ENCODE data around the gene RIC3.

The RIC3 gene

DNA sequence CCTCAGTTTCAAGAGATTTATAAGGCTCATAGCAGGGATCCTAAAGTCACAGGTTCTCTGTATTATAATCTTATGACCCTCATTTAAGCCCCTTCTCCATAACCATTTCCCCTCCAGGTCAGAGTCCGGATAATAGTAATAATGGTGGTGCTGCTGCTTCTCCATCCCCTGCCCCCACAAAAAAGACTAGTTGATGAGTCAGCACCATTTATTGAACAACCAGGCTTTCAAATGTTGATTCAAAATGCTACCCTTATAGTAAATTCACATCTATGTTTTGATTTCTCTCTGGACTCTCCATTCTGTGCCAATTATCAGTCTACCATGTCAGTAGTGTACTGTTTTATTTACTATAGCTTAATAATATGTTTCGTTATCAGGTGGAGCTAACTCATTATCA is 17.6 kb upstream of the RIC3 start:
- no peak overlapping the region for H3K4me3 ChIP-seq (IDR thresholded peaks at IDR 0.05; ENCODE audit: insufficient read depth, low read depth, low read length)
- no peaks in the 10 kb centered on the region for H4K20me1 ChIP-seq (ENCODE audit: insufficient read depth)
- no peaks in the 10 kb centered on the region for H3K27me3 ChIP-seq (ENCODE audit: insufficient read depth, low read depth)
- TF ChIP-seq, protein P1, sequence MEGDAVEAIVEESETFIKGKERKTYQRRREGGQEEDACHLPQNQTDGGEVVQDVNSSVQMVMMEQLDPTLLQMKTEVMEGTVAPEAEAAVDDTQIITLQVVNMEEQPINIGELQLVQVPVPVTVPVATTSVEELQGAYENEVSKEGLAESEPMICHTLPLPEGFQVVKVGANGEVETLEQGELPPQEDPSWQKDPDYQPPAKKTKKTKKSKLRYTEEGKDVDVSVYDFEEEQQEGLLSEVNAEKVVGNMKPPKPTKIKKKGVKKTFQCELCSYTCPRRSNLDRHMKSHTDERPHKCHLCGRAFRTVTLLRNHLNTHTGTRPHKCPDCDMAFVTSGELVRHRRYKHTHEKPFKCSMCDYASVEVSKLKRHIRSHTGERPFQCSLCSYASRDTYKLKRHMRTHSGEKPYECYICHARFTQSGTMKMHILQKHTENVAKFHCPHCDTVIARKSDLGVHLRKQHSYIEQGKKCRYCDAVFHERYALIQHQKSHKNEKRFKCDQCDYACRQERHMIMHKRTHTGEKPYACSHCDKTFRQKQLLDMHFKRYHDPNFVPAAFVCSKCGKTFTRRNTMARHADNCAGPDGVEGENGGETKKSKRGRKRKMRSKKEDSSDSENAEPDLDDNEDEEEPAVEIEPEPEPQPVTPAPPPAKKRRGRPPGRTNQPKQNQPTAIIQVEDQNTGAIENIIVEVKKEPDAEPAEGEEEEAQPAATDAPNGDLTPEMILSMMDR (conservative IDR thresholded peaks at IDR 0.05; ENCODE audit: low read depth, low read length): no peak
- H3K4me1 ChIP-seq (ENCODE audit: low read depth, poor library complexity, severe bottlenecking): no peaks in the 10 kb centered on the region
- H3K4me2 ChIP-seq: no peak overlapping the region
- no peak overlapping the region for H2AFZ ChIP-seq (ENCODE audit: low read depth)
- H3K79me2 ChIP-seq (ENCODE audit: insufficient read depth, low read depth): no peaks in the 10 kb centered on the region
- H3K9ac ChIP-seq: no peak overlapping the region
- no peak overlapping the region for H3K27ac ChIP-seq
- H3K36me3 ChIP-seq (ENCODE audit: insufficient read depth): no peaks in the 10 kb centered on the region

DNA sequence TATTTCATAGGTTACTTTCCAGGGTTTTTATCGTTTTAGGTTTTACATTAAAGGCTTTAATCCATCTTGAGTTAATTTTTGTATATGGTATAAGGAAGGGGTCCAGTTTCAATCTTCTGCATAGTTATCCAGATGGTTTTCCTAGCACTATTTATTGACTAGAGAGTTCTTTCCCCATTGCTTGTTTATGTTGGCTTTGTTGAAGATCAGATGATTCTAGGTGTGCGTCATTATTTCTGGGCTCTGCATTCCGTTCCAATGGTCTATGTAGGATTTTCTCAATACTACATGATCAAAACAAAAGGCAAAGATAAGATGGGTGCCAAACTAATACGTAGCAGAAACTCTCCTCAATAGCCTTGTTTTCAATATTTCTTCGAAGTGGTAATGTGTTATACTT is 14.3 kb upstream of the RIC3 start:
- Histone ChIP-seq H3K27me3 (ENCODE audit: insufficient read depth, low read depth) (no peaks in the 10 kb centered on the region), H3K9ac (no peak overlapping the region), H3K4me1 (ENCODE audit: low read depth, poor library complexity, severe bottlenecking) (no peaks in the 10 kb centered on the region), H3K4me3 (IDR thresholded peaks at IDR 0.05; ENCODE audit: insufficient read depth, low read depth, low read length) (no peak overlapping the region), H3K27ac (no peak overlapping the region), H3K36me3 (ENCODE audit: insufficient read depth) (no peaks in the 10 kb centered on the region), H3K4me2 (no peak overlapping the region), H2AFZ (ENCODE audit: low read depth) (no peak overlapping the region), H4K20me1 (ENCODE audit: insufficient read depth) (no peaks in the 10 kb centered on the region), H3K79me2 (ENCODE audit: insufficient read depth, low read depth) (no peaks in the 10 kb centered on the region)
- TF ChIP-seq, protein P1 (conservative IDR thresholded peaks at IDR 0.05; ENCODE audit: low read depth, low read length): no peak

DNA sequence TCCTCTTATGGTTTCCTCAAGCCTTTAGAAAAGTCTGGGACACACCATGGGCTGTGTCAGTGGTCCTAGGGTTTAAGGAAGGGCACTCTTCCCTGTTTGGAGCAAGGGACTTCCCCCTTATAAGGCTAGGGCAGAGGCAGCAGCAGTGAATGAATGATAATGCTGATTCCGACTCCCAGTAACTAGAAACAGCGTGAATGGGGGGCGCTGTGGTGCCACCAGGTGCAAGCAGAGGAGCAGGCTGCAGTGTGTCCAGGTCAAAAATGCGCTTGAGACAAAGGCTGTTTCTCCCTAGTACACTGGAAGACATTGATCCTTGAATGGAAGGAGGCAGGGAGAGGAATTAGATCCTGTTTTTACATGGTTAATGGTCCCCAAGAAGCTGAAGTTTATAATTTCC is 11.6 kb upstream of the RIC3 start:
- H3K79me2 ChIP-seq (ENCODE audit: insufficient read depth, low read depth): no peaks in the 10 kb centered on the region
- H3K4me1 ChIP-seq (ENCODE audit: low read depth, poor library complexity, severe bottlenecking): no peaks in the 10 kb centered on the region
- TF ChIP-seq, protein P1 (conservative IDR thresholded peaks at IDR 0.05; ENCODE audit: low read depth, low read length): no peak
- H3K27ac ChIP-seq: no peak overlapping the region
- H3K4me3 ChIP-seq (IDR thresholded peaks at IDR 0.05; ENCODE audit: insufficient read depth, low read depth, low read length): no peak overlapping the region
- no peaks in the 10 kb centered on the region for H3K36me3 ChIP-seq (ENCODE audit: insufficient read depth)
- H3K27me3 ChIP-seq (ENCODE audit: insufficient read depth, low read depth): no peaks in the 10 kb centered on the region
- H4K20me1 ChIP-seq (ENCODE audit: insufficient read depth): no peaks in the 10 kb centered on the region
- no peak overlapping the region for H2AFZ ChIP-seq (ENCODE audit: low read depth)
- H3K9ac ChIP-seq: no peak overlapping the region
- no peak overlapping the region for H3K4me2 ChIP-seq

DNA sequence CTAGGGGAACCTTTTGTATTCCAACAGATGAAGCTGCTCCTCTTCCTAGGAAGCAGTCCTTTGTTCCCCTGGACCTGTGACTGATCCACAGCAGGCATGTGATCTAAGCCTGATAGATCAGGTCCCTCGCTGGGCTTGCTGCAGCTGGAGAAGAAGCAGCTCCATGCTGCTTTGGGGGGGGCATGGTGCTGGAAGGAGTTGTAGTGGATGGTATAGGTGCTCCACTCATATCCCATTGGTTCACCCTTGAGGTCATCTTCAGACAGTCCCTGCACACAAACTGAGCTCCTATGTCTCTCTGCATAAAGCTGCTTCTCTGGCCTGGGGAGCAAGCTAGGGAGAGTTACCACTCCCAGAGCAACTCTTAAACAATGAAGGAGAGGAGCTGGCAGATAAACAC is 9.5 kb upstream of the RIC3 start:
- Histone ChIP-seq H3K4me1 (ENCODE audit: low read depth, poor library complexity, severe bottlenecking) (no peaks in the 10 kb centered on the region), H3K36me3 (ENCODE audit: insufficient read depth) (no peaks in the 10 kb centered on the region), H3K79me2 (ENCODE audit: insufficient read depth, low read depth) (no peaks in the 10 kb centered on the region), H3K9ac (no peak overlapping the region), H2AFZ (ENCODE audit: low read depth) (no peak overlapping the region), H3K4me2 (no peak overlapping the region), H3K4me3 (IDR thresholded peaks at IDR 0.05; ENCODE audit: insufficient read depth, low read depth, low read length) (no peak overlapping the region), H4K20me1 (ENCODE audit: insufficient read depth) (no peaks in the 10 kb centered on the region), H3K27ac (no peak overlapping the region), H3K27me3 (ENCODE audit: insufficient read depth, low read depth) (no peaks in the 10 kb centered on the region)
- TF ChIP-seq, protein P1 (conservative IDR thresholded peaks at IDR 0.05; ENCODE audit: low read depth, low read length): no peak

DNA sequence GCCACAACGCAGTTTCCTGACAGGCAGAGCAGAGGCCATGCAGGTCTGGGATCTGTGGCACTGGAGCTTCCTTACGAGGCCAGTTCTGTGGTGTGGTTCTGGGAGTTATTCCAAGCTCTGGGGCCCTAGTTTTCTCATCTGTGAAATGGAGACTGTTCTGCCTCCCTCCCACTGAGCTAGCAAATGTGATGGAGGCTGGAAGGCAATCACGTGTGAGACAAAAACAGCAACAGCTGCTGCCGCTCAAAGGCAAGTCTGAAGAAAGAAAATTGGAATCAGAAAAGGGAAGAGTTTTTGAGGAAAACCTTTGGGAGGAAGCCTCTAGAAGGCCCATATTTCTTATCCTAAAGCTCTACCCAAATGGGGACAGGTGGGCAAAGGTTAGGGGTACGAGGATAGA is 8.3 kb upstream of the RIC3 start:
- Histone ChIP-seq H2AFZ (ENCODE audit: low read depth) (no peak overlapping the region), H3K9ac (no peak overlapping the region), H3K4me1 (ENCODE audit: low read depth, poor library complexity, severe bottlenecking) (no peaks in the 10 kb centered on the region), H3K4me2 (no peak overlapping the region), H3K36me3 (ENCODE audit: insufficient read depth) (no peaks in the 10 kb centered on the region), H3K79me2 (ENCODE audit: insufficient read depth, low read depth) (no peaks in the 10 kb centered on the region), H4K20me1 (ENCODE audit: insufficient read depth) (no peaks in the 10 kb centered on the region), H3K27me3 (ENCODE audit: insufficient read depth, low read depth) (no peaks in the 10 kb centered on the region), H3K4me3 (IDR thresholded peaks at IDR 0.05; ENCODE audit: insufficient read depth, low read depth, low read length) (no peak overlapping the region), H3K27ac (no peak overlapping the region)
- TF ChIP-seq, protein P1 (conservative IDR thresholded peaks at IDR 0.05; ENCODE audit: low read depth, low read length): no peak

Data from KMS-11 (cell line).